GM21423 (cell line): ENCODE results near the gene DNTTIP2.
A peak's percentile ranks its signal among the peaks of the same experiment; 100 is the strongest.
"Not testable (repeated sequence)": the region's sequence is repeated elsewhere in the genome, so short reads cannot be mapped to it uniquely, and the experiment has no call there.

Experiments used
- ATAC-seq: cut with Tn5 transposase; IDR thresholded peaks from one replicate; pipeline ENCODE4 v1.9.1; 2021; ENCODE audit warnings: mild to moderate bottlenecking, moderate library complexity; ENCODE audit not compliant: unreplicated experiment

Gene DNTTIP2

GRCh38 chr1:93844262-93845045, 34.6 kb downstream of the DNTTIP2 start:
- ATAC-seq, result no peak

- no peak for ATAC-seq
These were observed 36.1 kb downstream of the DNTTIP2 start for GRCh38 chr1:93842750-93843500.

GRCh38 chr1:93841771-93842170, 37.2 kb downstream of the DNTTIP2 start:
- ATAC-seq, result no peak

- ATAC-seq, result no peak
These were observed 38.0 kb downstream of the DNTTIP2 start for GRCh38 chr1:93840956-93841482.

GRCh38 chr1:93839753-93840152, 39.3 kb downstream of the DNTTIP2 start:
- no peak for ATAC-seq

GRCh38 chr1:93839307-93839706, 39.7 kb downstream of the DNTTIP2 start:
- ATAC-seq, result no peak

GRCh38 chr1:93837961-93838360, 41.0 kb downstream of the DNTTIP2 start:
- no peak for ATAC-seq

GRCh38 chr1:93833293-93833692, 45.7 kb downstream of the DNTTIP2 start:
- not testable (repeated sequence) for ATAC-seq

GRCh38 chr1:93829061-93829460, 49.9 kb downstream of the DNTTIP2 start:
- no peak for ATAC-seq

- ATAC-seq, result no peak
These were observed 50.6 kb downstream of the DNTTIP2 start for GRCh38 chr1:93828367-93828755.

GRCh38 chr1:93827633-93828366, 51.2 kb downstream of the DNTTIP2 start:
- ATAC-seq, result no peak

GRCh38 chr1:93827128-93827527, 51.9 kb downstream of the DNTTIP2 start:
- ATAC-seq, result no peak

GRCh38 chr1:93824834-93825233, 54.2 kb downstream of the DNTTIP2 start:
- ATAC-seq, result no peak

GRCh38 chr1:93822730-93823425, 56.1 kb downstream of the DNTTIP2 start:
- no peak for ATAC-seq

- no peak for ATAC-seq
These were observed 57.4 kb downstream of the DNTTIP2 start for GRCh38 chr1:93821423-93822144.

GRCh38 chr1:93820554-93821422, 58.2 kb downstream of the DNTTIP2 start:
- ATAC-seq, result no peak

- ATAC-seq, result no peak
These were observed 60.4 kb downstream of the DNTTIP2 start for GRCh38 chr1:93818570-93818959.

- peak; percentile 49 for ATAC-seq
These were observed 61.0 kb downstream of the DNTTIP2 start for GRCh38 chr1:93817819-93818569.
